ENCODE data around the gene KICS2. TPM values are rescaled to one million over a fixed set of nuclear protein-coding genes. Genes with fewer than 3 reads are reported as not detected.
A peak's percentile ranks its signal among the peaks of the same experiment; 100 is the strongest.
"Not testable (repeated sequence)": the region's sequence is repeated elsewhere in the genome, so short reads cannot be mapped to it uniquely, and the experiment has no call there.

The KICS2 gene
- total and polyA plus RNA-seq, 4 donors: 2.0 to 6.2 (median 3.9) TPM

GRCh38 chr12:64229240-64229639 is 7.1 kb upstream of the KICS2 start:
- 50 to 53% methylated on average over 4 of the region's 4 CpGs for WGBS, 2 donors
- H3K27ac ChIP-seq (ENCODE audit: low read depth in 1 of 2, low read length in 2 of 2): no peak overlapping the region
- no peaks in the 10 kb centered on the region for H3K36me3 ChIP-seq (ENCODE audit: control insufficient read depth in 1 of 2, insufficient read depth in 2 of 2, low read length in 1 of 2)
- no peaks in the 10 kb centered on the region for H3K9me3 ChIP-seq (ENCODE audit: control insufficient read depth, low read length)
- ATAC-seq (ENCODE audit: low FRiP score): no peak
- H3K4me3 ChIP-seq (ENCODE audit: low read length in 2 of 2): no peak overlapping the region
- H3K27me3 ChIP-seq (ENCODE audit: control insufficient read depth in 1 of 2, insufficient read depth in 2 of 2, low read length in 1 of 2): no peaks in the 10 kb centered on the region
- DNase-seq: no peak
- H3K4me1 ChIP-seq (ENCODE audit: control insufficient read depth in 1 of 2, insufficient read depth in 2 of 2, low read length in 2 of 2): no peaks in the 10 kb centered on the region
- intact Hi-C loops (cut with DNase I): loop anchor here in 1 of 2 donors (10.0 kb wide), 1 partner anchor 384 kb away; the partner anchor contains the start of gene SRGAP1

DNA sequence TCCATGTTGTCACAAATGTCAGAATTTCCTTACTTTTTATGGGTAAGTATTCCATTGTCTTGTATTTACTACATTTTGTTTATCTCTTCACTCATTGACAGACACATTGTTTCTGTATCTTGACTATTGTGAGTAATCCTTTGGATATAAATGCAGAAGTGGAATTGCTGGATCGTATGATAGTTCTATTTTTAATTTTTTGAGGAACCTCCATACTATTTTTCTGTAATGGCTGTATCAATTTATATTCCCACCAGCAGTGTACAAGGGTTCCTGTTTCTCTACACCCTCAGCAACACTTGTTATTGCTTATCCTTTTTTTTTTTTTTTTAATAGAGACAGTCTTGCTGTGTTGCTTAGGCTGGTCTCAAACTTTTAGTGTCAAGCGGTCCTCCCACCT is 3.5 kb upstream of the KICS2 start:
- DNase-seq (no peak), ATAC-seq (ENCODE audit: low FRiP score) (no peak)
- 24 to 38% methylated on average over 2 of the region's 2 CpGs for WGBS, 2 donors
- Histone ChIP-seq H3K4me1 (ENCODE audit: control insufficient read depth in 1 of 2, insufficient read depth in 2 of 2, low read length in 2 of 2) (no peaks in the 10 kb centered on the region), H3K36me3 (ENCODE audit: control insufficient read depth in 1 of 2, insufficient read depth in 2 of 2, low read length in 1 of 2) (no peaks in the 10 kb centered on the region), H3K9me3 (ENCODE audit: control insufficient read depth, low read length) (no peaks in the 10 kb centered on the region), H3K4me3 (ENCODE audit: low read length in 2 of 2) (no peak overlapping the region), H3K27me3 (ENCODE audit: control insufficient read depth in 1 of 2, insufficient read depth in 2 of 2, low read length in 1 of 2) (no peaks in the 10 kb centered on the region), H3K27ac (ENCODE audit: low read depth in 1 of 2, low read length in 2 of 2) (no peak overlapping the region)
- intact Hi-C loops (cut with DNase I): loop anchor here in 1 of 2 donors (10.0 kb wide), 1 partner anchor 381 kb away; the partner anchor contains the start of gene SRGAP1

GRCh38 chr12:64221651-64222008 is 466 bp downstream of the KICS2 start:
- H3K4me3 ChIP-seq (ENCODE audit: low read length in 2 of 2): peak overlapping the region; percentile 80 to 89
- intact Hi-C loops (cut with DNase I): loop anchor here (1.0 to 10.0 kb wide), 3 partner anchors 39 to 377 kb away; partner anchors contain the start of gene SRGAP1 (in 2 of the 2)
- peak overlapping the region; percentile 65 to 91 for H3K27ac ChIP-seq (ENCODE audit: low read depth in 1 of 2, low read length in 2 of 2)
- ATAC-seq (ENCODE audit: low FRiP score): peak; percentile 91
- no peaks in the 10 kb centered on the region for H3K36me3 ChIP-seq (ENCODE audit: control insufficient read depth in 1 of 2, insufficient read depth in 2 of 2, low read length in 1 of 2)
- DNase-seq: peak; percentile 90 to 96
- no peaks in the 10 kb centered on the region for H3K27me3 ChIP-seq (ENCODE audit: control insufficient read depth in 1 of 2, insufficient read depth in 2 of 2, low read length in 1 of 2)
- H3K4me1 ChIP-seq (ENCODE audit: control insufficient read depth in 1 of 2, insufficient read depth in 2 of 2, low read length in 2 of 2): peaks cover 0 to 2% of the 10 kb centered on the region in 2 donors
- 0% methylated on average over 16 of the region's 16 CpGs for WGBS, 2 donors
- H3K9me3 ChIP-seq (ENCODE audit: control insufficient read depth, low read length): no peaks in the 10 kb centered on the region

GRCh38 chr12:64220046-64220445 is 2.0 kb downstream of the KICS2 start:
- no peaks in the 10 kb centered on the region for H3K36me3 ChIP-seq (ENCODE audit: control insufficient read depth in 1 of 2, insufficient read depth in 2 of 2, low read length in 1 of 2)
- 95 to 96% methylated on average over 3 of the region's 3 CpGs for WGBS, 2 donors
- ATAC-seq (ENCODE audit: low FRiP score) (no peak), DNase-seq (no peak)
- no peak overlapping the region for H3K27ac ChIP-seq (ENCODE audit: low read depth in 1 of 2, low read length in 2 of 2)
- intact Hi-C loops (cut with DNase I): loop anchor here (5.0 to 10.0 kb wide), 2 partner anchors 38 to 375 kb away; partner anchors contain the start of gene SRGAP1 (in 1 of the 2)
- no peaks in the 10 kb centered on the region for H3K9me3 ChIP-seq (ENCODE audit: control insufficient read depth, low read length)
- no peaks in the 10 kb centered on the region for H3K27me3 ChIP-seq (ENCODE audit: control insufficient read depth in 1 of 2, insufficient read depth in 2 of 2, low read length in 1 of 2)
- peaks cover 0 to 2% of the 10 kb centered on the region in 2 donors for H3K4me1 ChIP-seq (ENCODE audit: control insufficient read depth in 1 of 2, insufficient read depth in 2 of 2, low read length in 2 of 2)
- H3K4me3 ChIP-seq (ENCODE audit: low read length in 2 of 2): no peak overlapping the region

- ATAC-seq (ENCODE audit: low FRiP score) (no peak), DNase-seq (no peak)
- no peak overlapping the region for H3K4me3 ChIP-seq (ENCODE audit: low read length in 2 of 2)
- H3K9me3 ChIP-seq (ENCODE audit: control insufficient read depth, low read length): no peaks in the 10 kb centered on the region
- H3K4me1 ChIP-seq (ENCODE audit: control insufficient read depth in 1 of 2, insufficient read depth in 2 of 2, low read length in 2 of 2): peaks cover 0 to 2% of the 10 kb centered on the region in 2 donors
- WGBS, 2 donors: 68 to 75% methylated on average over 2 of the region's 2 CpGs
- intact Hi-C loops (cut with DNase I): no loop called here
- no peaks in the 10 kb centered on the region for H3K36me3 ChIP-seq (ENCODE audit: control insufficient read depth in 1 of 2, insufficient read depth in 2 of 2, low read length in 1 of 2)
- H3K27ac ChIP-seq (ENCODE audit: low read depth in 1 of 2, low read length in 2 of 2): no peak overlapping the region
- H3K27me3 ChIP-seq (ENCODE audit: control insufficient read depth in 1 of 2, insufficient read depth in 2 of 2, low read length in 1 of 2): no peaks in the 10 kb centered on the region
Observed at GRCh38 chr12:64219145-64219544, 3.0 kb downstream of the KICS2 start.

GRCh38 chr12:64218597-64218996 is 3.5 kb downstream of the KICS2 start:
- ATAC-seq (ENCODE audit: low FRiP score): no peak
- no peak for DNase-seq
- Histone ChIP-seq H3K36me3 (ENCODE audit: control insufficient read depth in 1 of 2, insufficient read depth in 2 of 2, low read length in 1 of 2) (no peaks in the 10 kb centered on the region), H3K4me1 (ENCODE audit: control insufficient read depth in 1 of 2, insufficient read depth in 2 of 2, low read length in 2 of 2) (peaks cover 0 to 2% of the 10 kb centered on the region in 2 donors), H3K4me3 (ENCODE audit: low read length in 2 of 2) (no peak overlapping the region), H3K27ac (ENCODE audit: low read depth in 1 of 2, low read length in 2 of 2) (no peak overlapping the region), H3K9me3 (ENCODE audit: control insufficient read depth, low read length) (no peaks in the 10 kb centered on the region), H3K27me3 (ENCODE audit: control insufficient read depth in 1 of 2, insufficient read depth in 2 of 2, low read length in 1 of 2) (no peaks in the 10 kb centered on the region)
- intact Hi-C loops (cut with DNase I): no loop called here
- 88% methylated on average over 5 of the region's 5 CpGs for WGBS, 2 donors

DNA sequence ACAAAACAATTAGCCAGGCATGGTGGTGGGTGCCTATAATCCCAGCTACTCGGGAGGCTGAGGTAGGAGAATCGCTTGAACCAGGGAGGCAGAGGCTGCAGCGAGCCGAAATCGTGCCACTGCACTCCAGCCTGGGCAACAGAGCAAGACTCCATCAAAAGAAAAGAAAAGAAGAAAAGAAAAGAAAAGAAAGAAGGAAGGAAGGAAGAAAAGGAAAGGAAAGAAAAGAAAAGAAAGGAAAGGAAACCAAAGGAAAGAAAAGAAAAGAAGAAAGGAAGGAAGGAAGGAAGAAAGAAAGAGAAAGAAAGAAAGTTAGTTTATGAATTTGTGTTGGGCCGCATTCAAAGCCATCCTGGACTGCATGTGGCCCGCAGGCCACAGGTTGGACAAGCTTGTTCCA is 4.5 kb downstream of the KICS2 start:
- H3K4me1 ChIP-seq (ENCODE audit: control insufficient read depth in 1 of 2, insufficient read depth in 2 of 2, low read length in 2 of 2); H3K36me3 ChIP-seq (ENCODE audit: control insufficient read depth in 1 of 2, insufficient read depth in 2 of 2, low read length in 1 of 2); ATAC-seq (ENCODE audit: low FRiP score); H3K9me3 ChIP-seq (ENCODE audit: control insufficient read depth, low read length); intact Hi-C loops (cut with DNase I); DNase-seq; H3K4me3 ChIP-seq (ENCODE audit: low read length in 2 of 2); H3K27me3 ChIP-seq (ENCODE audit: control insufficient read depth in 1 of 2, insufficient read depth in 2 of 2, low read length in 1 of 2); H3K27ac ChIP-seq (ENCODE audit: low read depth in 1 of 2, low read length in 2 of 2): not testable (repeated sequence)
- WGBS, 2 donors: 96 to 97% methylated on average over 7 of the region's 7 CpGs

DNA sequence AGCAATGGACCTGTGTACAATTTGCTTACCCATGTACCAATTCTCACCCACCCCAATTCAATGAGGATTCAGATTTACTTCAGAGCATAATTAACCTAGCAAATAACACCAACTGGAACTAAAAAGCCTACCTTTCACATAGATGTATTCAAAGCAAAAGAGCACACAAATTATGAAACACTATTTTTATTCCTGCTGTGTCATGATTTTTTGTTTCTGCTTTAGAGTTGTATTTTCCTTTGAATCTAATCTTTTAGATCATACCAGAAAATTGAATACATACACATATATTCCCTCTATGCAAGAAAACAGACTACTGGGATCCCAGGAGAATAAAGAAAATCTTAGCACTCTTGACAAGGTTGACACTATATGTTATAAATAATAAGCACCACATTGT is 5.9 kb downstream of the KICS2 start:
- ATAC-seq (ENCODE audit: low FRiP score) (no peak), DNase-seq (no peak)
- H3K27me3 ChIP-seq (ENCODE audit: control insufficient read depth in 1 of 2, insufficient read depth in 2 of 2, low read length in 1 of 2): no peaks in the 10 kb centered on the region
- intact Hi-C loops (cut with DNase I): no loop called here
- no peak overlapping the region for H3K4me3 ChIP-seq (ENCODE audit: low read length in 2 of 2)
- H3K27ac ChIP-seq (ENCODE audit: low read depth in 1 of 2, low read length in 2 of 2): no peak overlapping the region
- no peaks in the 10 kb centered on the region for H3K9me3 ChIP-seq (ENCODE audit: control insufficient read depth, low read length)
- H3K4me1 ChIP-seq (ENCODE audit: control insufficient read depth in 1 of 2, insufficient read depth in 2 of 2, low read length in 2 of 2): peaks cover 0 to 2% of the 10 kb centered on the region in 2 donors
- no peaks in the 10 kb centered on the region for H3K36me3 ChIP-seq (ENCODE audit: control insufficient read depth in 1 of 2, insufficient read depth in 2 of 2, low read length in 1 of 2)

DNA sequence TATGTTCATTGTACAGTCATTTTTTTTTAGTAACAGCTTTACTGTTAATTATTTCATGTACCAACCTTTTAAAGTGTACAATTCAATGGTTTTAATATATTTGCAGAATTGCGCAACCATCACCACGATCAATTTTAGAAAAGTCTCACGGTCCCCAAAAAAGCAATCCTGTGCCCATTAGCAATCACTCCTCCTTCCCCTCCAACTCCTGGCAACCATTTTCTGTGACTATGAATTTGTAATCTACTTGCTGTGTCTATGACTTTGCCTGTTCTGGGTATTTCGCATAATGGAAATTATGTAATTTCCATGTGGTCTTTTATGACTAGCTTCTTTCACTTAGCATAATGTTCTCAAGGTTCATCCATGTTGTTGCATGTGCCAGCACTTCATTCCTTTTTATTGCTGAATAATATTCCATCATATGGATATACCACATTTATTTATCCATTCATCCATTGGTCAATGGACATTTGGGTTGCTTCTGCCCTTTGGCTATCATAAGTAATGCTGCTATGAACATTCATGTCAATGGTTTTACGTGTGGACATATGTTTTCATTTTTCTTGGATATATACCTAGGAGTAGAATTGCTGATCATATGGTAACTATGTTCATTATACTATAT is 9.9 kb downstream of the KICS2 start:
- 77% methylated on average over 5 of the region's 5 CpGs for WGBS, 2 donors
- Histone ChIP-seq H3K4me1 (ENCODE audit: control insufficient read depth in 1 of 2, insufficient read depth in 2 of 2, low read length in 2 of 2) (no peaks in the 10 kb centered on the region), H3K9me3 (ENCODE audit: control insufficient read depth, low read length) (no peaks in the 10 kb centered on the region), H3K4me3 (ENCODE audit: low read length in 2 of 2) (no peak overlapping the region), H3K36me3 (ENCODE audit: control insufficient read depth in 1 of 2, insufficient read depth in 2 of 2, low read length in 1 of 2) (no peaks in the 10 kb centered on the region), H3K27me3 (ENCODE audit: control insufficient read depth in 1 of 2, insufficient read depth in 2 of 2, low read length in 1 of 2) (no peaks in the 10 kb centered on the region), H3K27ac (ENCODE audit: low read depth in 1 of 2, low read length in 2 of 2) (no peak overlapping the region)
- ATAC-seq (ENCODE audit: low FRiP score): no peak
- intact Hi-C loops (cut with DNase I): no loop called here
- no peak for DNase-seq

Measured in aorta (tissue), 5 donors.